H1 (cell line): Measurements from ENCODE around the gene DOCK10. TPM values are rescaled to one million over a fixed set of nuclear protein-coding genes. Genes with fewer than 3 reads are reported as not detected.

Experiments used
- polyA plus RNA-seq, 7 experiments: library from polyadenylated mRNA; depleted of rRNA in 3 of 7; stranded (reverse) in 5 of 7; unstranded in 2 of 7; fragments of >200 nt in 5 of 7; fragments of 200-250 nt in 2 of 7; gene quantifications; 1 replicate in 5 of 7; 2 replicates in 1 of 7; 4 replicates in 1 of 7; pipeline versions ENCODE4 v1.2.1 to v1.2.3, GENCODE V29; 2011 to 2013; ENCODE audit warnings: missing spikeins in 2 of 7, mixed read lengths in 2 of 7
- total RNA-seq: library from RNA; stranded (reverse); fragmentation: NEBNext Ultra II Directional; extraction: Animal tissue kit (Norgen Biotek cat#: 25700); gene quantifications from 2 replicates; pipeline ENCODE4 v1.2.1, GENCODE V29; 2021
- TF ChIP-seq, protein P1 (sequence below): fragments of 300-600 bp; sonication (generic); IDR thresholded peaks from 2 replicates; pipeline ENCODE4 v1.7.1; 2012; ENCODE audit warnings: low read length, moderate library complexity, mild to moderate bottlenecking, inconsistent platforms; ENCODE audit not compliant: insufficient replicate concordance

The DOCK10 gene
- total and polyA plus RNA-seq, 2 of the 8 experiments (the other 6 are each of a cell fraction or from before 2014, with no cell fraction given): 0.33 to 1.6 TPM

DNA sequence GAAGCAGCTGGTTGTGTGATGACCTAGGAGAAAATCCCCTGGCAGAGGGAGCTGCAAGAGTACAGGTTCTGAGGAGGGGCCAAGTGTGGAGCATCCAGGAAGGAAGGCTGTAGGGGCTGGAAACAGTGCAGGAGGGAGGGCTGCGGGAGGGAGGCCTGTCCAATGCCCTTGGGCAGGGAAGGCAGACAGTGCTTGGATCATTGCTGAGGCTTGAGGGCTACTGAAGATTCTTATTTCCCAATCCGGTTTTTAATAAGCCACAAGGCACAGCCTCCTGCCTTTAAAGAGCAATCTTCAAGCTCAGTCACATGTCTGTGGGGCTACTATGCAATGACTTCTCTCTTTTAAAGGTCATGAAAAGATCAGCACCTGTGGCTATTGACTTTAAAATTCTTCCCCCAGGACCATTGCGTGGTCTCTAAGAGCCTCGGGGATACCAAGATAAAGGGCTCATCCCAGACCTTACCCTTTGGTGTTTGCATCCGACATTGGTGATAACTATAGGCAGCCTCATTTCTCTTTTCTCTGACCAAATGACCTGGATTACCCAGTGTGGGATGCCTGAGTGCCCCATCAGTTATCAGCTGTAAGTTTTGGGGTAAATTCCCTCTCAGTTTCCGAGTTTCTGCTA is 149.6 kb downstream of the DOCK10 start (continued):
- TF ChIP-seq, protein P1, sequence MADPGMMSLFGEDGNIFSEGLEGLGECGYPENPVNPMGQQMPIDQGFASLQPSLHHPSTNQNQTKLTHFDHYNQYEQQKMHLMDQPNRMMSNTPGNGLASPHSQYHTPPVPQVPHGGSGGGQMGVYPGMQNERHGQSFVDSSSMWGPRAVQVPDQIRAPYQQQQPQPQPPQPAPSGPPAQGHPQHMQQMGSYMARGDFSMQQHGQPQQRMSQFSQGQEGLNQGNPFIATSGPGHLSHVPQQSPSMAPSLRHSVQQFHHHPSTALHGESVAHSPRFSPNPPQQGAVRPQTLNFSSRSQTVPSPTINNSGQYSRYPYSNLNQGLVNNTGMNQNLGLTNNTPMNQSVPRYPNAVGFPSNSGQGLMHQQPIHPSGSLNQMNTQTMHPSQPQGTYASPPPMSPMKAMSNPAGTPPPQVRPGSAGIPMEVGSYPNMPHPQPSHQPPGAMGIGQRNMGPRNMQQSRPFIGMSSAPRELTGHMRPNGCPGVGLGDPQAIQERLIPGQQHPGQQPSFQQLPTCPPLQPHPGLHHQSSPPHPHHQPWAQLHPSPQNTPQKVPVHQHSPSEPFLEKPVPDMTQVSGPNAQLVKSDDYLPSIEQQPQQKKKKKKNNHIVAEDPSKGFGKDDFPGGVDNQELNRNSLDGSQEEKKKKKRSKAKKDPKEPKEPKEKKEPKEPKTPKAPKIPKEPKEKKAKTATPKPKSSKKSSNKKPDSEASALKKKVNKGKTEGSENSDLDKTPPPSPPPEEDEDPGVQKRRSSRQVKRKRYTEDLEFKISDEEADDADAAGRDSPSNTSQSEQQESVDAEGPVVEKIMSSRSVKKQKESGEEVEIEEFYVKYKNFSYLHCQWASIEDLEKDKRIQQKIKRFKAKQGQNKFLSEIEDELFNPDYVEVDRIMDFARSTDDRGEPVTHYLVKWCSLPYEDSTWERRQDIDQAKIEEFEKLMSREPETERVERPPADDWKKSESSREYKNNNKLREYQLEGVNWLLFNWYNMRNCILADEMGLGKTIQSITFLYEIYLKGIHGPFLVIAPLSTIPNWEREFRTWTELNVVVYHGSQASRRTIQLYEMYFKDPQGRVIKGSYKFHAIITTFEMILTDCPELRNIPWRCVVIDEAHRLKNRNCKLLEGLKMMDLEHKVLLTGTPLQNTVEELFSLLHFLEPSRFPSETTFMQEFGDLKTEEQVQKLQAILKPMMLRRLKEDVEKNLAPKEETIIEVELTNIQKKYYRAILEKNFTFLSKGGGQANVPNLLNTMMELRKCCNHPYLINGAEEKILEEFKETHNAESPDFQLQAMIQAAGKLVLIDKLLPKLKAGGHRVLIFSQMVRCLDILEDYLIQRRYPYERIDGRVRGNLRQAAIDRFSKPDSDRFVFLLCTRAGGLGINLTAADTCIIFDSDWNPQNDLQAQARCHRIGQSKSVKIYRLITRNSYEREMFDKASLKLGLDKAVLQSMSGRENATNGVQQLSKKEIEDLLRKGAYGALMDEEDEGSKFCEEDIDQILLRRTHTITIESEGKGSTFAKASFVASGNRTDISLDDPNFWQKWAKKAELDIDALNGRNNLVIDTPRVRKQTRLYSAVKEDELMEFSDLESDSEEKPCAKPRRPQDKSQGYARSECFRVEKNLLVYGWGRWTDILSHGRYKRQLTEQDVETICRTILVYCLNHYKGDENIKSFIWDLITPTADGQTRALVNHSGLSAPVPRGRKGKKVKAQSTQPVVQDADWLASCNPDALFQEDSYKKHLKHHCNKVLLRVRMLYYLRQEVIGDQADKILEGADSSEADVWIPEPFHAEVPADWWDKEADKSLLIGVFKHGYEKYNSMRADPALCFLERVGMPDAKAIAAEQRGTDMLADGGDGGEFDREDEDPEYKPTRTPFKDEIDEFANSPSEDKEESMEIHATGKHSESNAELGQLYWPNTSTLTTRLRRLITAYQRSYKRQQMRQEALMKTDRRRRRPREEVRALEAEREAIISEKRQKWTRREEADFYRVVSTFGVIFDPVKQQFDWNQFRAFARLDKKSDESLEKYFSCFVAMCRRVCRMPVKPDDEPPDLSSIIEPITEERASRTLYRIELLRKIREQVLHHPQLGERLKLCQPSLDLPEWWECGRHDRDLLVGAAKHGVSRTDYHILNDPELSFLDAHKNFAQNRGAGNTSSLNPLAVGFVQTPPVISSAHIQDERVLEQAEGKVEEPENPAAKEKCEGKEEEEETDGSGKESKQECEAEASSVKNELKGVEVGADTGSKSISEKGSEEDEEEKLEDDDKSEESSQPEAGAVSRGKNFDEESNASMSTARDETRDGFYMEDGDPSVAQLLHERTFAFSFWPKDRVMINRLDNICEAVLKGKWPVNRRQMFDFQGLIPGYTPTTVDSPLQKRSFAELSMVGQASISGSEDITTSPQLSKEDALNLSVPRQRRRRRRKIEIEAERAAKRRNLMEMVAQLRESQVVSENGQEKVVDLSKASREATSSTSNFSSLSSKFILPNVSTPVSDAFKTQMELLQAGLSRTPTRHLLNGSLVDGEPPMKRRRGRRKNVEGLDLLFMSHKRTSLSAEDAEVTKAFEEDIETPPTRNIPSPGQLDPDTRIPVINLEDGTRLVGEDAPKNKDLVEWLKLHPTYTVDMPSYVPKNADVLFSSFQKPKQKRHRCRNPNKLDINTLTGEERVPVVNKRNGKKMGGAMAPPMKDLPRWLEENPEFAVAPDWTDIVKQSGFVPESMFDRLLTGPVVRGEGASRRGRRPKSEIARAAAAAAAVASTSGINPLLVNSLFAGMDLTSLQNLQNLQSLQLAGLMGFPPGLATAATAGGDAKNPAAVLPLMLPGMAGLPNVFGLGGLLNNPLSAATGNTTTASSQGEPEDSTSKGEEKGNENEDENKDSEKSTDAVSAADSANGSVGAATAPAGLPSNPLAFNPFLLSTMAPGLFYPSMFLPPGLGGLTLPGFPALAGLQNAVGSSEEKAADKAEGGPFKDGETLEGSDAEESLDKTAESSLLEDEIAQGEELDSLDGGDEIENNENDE: no peak
